NCI-H2196 (cell line): ENCODE data around the gene HBG1.
"Not testable (repeated sequence)": the region's sequence is repeated elsewhere in the genome, so short reads cannot be mapped to it uniquely, and the experiment has no call there.

Experiments used
- DNase-seq: peaks from one replicate; lab custom pipeline; 2025; ENCODE audit not compliant: unreplicated experiment; lab: John Stamatoyannopoulos, UW

HBG1 gene

GRCh38 chr11:5277807-5278382 lies 28.2 kb upstream of the HBG1 start:
- DNase-seq = no peak

DNA sequence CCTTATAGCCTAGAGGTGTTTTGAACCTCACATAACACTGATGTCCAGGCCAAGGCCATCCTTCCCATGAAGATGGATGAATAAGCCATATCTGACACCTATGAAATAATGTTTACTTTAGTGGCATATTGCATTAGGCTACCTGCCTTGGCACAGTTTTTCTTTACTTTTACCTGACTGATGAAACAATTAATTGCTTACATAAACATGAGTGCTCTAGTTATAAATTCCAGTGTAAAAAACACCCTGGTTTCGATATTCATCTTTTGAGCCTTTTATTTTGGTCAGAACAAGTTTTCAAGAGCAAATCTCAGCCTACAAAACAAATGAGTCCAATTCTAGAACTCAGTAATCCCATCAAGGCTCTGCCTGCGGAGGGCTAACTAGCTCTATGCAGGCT lies 27.0 kb upstream of the HBG1 start:
- no peak for DNase-seq

DNA sequence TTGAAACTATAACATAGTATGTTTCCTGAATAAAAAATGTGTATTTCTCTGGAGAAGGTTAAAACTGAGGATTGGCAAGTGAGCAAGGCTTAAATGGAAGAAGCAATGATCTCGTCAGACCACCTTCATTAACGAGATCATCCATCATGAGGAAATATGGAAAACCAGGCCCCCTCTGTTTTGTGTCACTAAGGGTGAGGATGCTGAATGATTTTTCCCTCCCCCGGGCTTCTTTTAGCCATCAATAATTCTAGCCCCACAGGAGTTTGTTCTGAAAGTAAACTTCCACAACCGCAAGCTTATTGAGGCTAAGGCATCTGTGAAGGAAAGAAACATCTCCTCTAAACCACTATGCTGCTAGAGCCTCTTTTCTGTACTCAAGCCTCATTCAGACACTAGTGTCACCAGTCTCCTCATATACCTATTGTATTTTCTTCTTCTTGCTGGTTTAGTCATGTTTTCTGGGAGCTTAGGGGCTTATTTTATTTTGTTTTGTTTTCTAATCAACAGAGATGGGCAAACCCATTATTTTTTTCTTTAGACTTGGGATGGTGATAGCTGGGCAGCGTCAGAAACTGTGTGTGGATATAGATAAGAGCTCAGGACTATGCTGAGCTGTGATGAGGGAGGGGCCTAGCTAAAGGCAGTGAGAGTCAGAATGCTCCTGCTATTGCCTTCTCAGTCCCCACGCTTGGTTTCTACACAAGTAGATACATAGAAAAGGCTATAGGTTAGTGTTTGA lies 25.9 kb upstream of the HBG1 start:
- no peak for DNase-seq

GRCh38 chr11:5274395-5274794 lies 24.7 kb upstream of the HBG1 start:
- DNase-seq = no peak

DNA sequence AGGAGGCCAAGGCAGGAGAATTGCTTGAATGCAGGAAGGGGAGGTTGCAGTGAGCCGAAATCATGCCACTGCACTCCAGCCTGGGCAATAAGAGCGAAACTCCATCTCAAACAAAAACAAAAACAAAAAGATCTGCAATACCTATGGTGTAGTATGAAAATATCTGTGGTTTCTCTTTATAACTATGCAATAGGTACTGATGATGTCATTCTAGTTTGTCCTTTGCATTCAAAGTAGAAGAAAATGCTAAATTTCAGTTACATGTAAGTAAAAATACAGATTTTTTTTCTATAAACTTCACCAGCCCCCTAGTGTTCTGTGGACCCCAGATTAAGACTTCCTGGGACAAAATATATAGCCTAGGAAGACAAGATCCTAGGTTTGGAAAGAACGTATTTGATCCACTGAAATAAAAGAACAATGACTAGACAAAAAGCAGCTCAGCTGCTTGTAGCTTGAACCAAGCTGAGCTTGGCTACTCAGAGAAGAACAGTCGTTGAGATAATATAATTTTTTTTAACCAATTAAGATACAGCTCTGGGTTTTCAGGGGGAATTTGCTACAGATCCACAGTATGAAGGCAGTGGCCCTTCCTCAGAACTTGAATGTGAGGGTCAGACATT lies 22.8 kb upstream of the HBG1 start:
- DNase-seq = no peak

DNA sequence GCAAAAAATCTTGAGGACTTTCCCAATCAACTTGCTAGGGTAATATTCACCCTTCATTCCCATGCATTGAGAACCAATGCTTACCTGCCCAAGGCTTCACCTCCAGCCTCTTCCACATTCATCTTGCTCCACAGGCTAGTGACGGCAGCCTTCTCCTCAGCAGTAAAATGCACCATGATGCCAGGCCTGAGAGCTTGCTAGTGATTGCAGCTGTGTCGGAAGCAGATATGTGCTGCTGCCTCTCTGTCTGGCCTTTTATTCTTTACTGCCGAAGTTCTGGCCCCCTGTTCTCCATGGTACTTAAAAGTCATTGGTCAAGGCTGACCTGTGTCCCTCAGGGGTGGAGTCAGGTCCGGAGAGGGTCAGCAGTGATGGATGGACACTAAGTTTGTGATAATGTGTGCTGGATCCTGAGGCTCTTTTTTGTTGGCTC lies 20.1 kb upstream of the HBG1 start, which contains the start of gene HBE1:
Gene HBE1 (minus strand): TSS at position 231 of the 433 bp plus-strand sequence. CDS start 55 bp downstream, at position 176.
- DNase-seq = no peak

- no peak for DNase-seq
Observed at GRCh38 chr11:5267033-5267563, 17.4 kb upstream of the HBG1 start.

DNA sequence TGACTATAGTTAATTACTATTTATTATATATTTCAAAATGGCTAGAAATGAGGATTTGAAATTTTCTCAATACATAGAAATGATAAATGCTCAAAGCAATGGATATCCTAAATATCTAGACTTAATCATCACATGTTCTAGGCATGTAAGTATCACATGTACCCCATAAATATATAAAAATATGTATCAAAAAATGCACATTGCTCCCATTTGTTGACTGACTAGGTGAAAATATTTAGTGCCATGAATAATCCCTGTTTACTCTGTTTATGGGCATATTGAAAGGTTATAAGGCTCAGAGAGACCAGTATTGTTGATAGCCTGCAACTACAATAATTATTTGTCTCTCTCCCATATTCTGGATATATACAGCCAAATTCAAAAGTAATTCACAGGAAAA lies 17.0 kb upstream of the HBG1 start:
- DNase-seq = no peak

- no peak for DNase-seq
Observed at GRCh38 chr11:5265832-5266231, 16.2 kb upstream of the HBG1 start.

DNA sequence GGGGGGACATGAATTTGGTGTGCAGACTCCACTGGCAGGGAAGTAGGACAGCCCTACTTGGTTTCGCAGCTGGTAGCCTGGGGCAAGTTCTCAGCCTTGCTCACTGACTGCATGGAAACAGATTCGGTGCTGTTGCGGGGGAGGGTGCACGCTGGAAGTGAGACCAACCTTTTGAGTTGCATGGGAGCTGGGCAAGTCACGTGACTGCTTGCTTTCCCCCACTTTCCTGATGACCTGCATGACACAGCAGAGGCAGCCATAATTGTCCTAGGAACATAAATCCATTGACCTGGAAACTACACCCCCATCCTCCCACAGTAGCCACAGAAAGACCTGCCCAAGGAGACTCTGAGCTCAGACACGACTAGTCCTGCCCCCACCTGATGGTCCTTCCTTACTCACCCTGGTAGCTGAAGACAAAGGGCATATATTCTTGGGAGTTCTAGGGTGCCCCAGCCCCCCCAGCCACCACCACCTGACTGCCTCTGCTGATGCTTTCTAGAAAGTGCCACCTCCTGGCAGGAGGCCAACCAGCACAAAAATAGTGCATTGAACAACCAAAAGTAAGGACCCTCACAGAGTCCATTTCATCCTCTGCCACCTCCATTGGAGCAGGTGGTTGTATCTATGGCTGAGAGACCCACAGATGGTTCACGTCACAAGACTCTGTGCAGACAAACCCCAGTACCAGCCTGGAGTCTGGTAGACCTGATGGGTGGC lies 9.0 kb upstream of the HBG1 start:
- DNase-seq = no peak

DNA sequence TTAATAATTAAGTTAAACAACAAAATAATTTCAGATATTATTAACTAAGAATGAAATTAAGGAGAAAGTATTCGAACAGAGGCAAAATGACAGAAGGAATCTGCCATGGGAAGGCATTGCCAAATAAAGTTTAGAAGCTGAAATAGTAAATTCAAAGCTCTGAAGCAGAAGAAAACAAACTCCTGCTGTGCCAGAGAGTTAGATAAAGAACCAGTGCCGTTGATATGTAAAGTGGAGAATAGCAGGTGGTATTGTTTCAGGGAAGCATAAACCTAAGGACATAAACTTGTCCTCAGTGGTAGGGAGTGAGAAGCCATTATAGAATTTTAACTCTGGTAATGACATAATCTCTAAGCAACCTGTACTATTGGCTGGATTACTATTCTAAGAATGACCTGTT lies 7.6 kb upstream of the HBG1 start:
- no peak for DNase-seq

- not testable (repeated sequence) for DNase-seq
Observed at GRCh38 chr11:5254646-5255413, 5.2 kb upstream of the HBG1 start, which contains the start of gene HBG2. Gene HBG2 (minus strand): TSS chr11:5254781. CDS start chr11:5254728, 53 bp downstream.

DNA sequence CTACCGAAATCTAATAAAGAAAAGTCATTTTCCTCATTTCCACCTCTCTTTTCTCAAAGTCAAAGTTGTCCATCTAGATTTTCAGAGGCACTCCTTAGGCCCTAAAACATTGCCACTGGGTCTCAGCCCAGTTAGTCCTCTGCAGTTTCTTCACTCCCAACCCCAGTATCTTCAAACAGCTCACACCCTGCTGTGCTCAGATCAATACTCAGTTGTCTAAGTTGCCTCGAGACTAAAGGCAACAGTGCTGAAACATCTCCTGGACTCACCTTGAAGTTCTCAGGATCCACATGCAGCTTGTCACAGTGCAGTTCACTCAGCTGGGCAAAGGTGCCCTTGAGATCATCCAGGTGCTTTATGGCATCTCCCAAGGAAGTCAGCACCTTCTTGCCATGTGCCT lies 4.4 kb upstream of the HBG1 start:
- not testable (repeated sequence) for DNase-seq

GRCh38 chr11:5253440-5253839 lies 3.8 kb upstream of the HBG1 start:
- DNase-seq = not testable (repeated sequence)

- no peak for DNase-seq
Observed at GRCh38 chr11:5252919-5253265, 3.2 kb upstream of the HBG1 start.

GRCh38 chr11:5252192-5252918 lies 2.7 kb upstream of the HBG1 start:
- no peak for DNase-seq

GRCh38 chr11:5251746-5252145 lies 2.1 kb upstream of the HBG1 start:
- DNase-seq = no peak

- DNase-seq = no peak
Observed at GRCh38 chr11:5250543-5251204, 1.0 kb upstream of the HBG1 start.

GRCh38 chr11:5248498-5248897 lies 1.2 kb downstream of the HBG1 start:
- not testable (repeated sequence) for DNase-seq
